Measurements from ENCODE around the gene PLXNA3.
A peak's percentile ranks its signal among the peaks of the same experiment; 100 is the strongest.

PLXNA3 gene

GRCh38 chrX:154449618-154450017 is 8.5 kb upstream of the PLXNA3 start:
- DNase-seq (ENCODE audit: low read depth): no peak
- TF ChIP-seq POLR2A (IDR thresholded peaks at IDR 0.05; ENCODE audit: extremely low read depth, insufficient read length) (no peak), MAX (IDR thresholded peaks at IDR 0.05; ENCODE audit: low read depth, low read length) (no peak), CTCF (IDR thresholded peaks at IDR 0.05; ENCODE audit: low read depth, low read length) (no peak), MYC (IDR thresholded peaks at IDR 0.05; ENCODE audit: low read depth, low read length) (no peak)

GRCh38 chrX:154450312-154450711 is 7.8 kb upstream of the PLXNA3 start:
- no peak overlapping the region for H3K4me3 ChIP-seq (ENCODE audit: low read depth, low read length)
- TF ChIP-seq MAX (IDR thresholded peaks at IDR 0.05; ENCODE audit: low read depth, low read length) (no peak), CTCF (IDR thresholded peaks at IDR 0.05; ENCODE audit: low read depth, low read length) (no peak), MYC (IDR thresholded peaks at IDR 0.05; ENCODE audit: low read depth, low read length) (no peak), POLR2A (IDR thresholded peaks at IDR 0.05; ENCODE audit: extremely low read depth, insufficient read length) (no peak)
- DNase-seq (ENCODE audit: low read depth): no peak

More at GRCh38 chrX:154449618-154450017, 8.5 kb upstream of the PLXNA3 start:
- no peak overlapping the region for H3K4me3 ChIP-seq (ENCODE audit: low read depth, low read length)

GRCh38 chrX:154452823-154453222 is 5.3 kb upstream of the PLXNA3 start:
- no peak for TF ChIP-seq CTCF (IDR thresholded peaks at IDR 0.05; ENCODE audit: low read depth, low read length)
- no peak for TF ChIP-seq MYC (IDR thresholded peaks at IDR 0.05; ENCODE audit: low read depth, low read length)
- no peak for TF ChIP-seq POLR2A (IDR thresholded peaks at IDR 0.05; ENCODE audit: extremely low read depth, insufficient read length)
- no peak for TF ChIP-seq MAX (IDR thresholded peaks at IDR 0.05; ENCODE audit: low read depth, low read length)
- DNase-seq (ENCODE audit: low read depth): no peak
- H3K4me3 ChIP-seq (ENCODE audit: low read depth, low read length): no peak overlapping the region

- DNase-seq (ENCODE audit: low read depth): peak; percentile 45
- H3K4me3 ChIP-seq (ENCODE audit: low read depth, low read length): peak overlapping the region; percentile 28
- TF ChIP-seq POLR2A (IDR thresholded peaks at IDR 0.05; ENCODE audit: extremely low read depth, insufficient read length) (no peak), MYC (IDR thresholded peaks at IDR 0.05; ENCODE audit: low read depth, low read length) (no peak), MAX (IDR thresholded peaks at IDR 0.05; ENCODE audit: low read depth, low read length) (no peak), CTCF (IDR thresholded peaks at IDR 0.05; ENCODE audit: low read depth, low read length) (no peak)
These were observed 478 bp upstream of the PLXNA3 start for GRCh38 chrX:154457491-154458115.

GRCh38 chrX:154458954-154459778 is 1.1 kb downstream of the PLXNA3 start:
- DNase-seq (ENCODE audit: low read depth): peak; percentile 52
- TF ChIP-seq MYC (IDR thresholded peaks at IDR 0.05; ENCODE audit: low read depth, low read length): no peak
- TF ChIP-seq MAX (IDR thresholded peaks at IDR 0.05; ENCODE audit: low read depth, low read length): no peak
- TF ChIP-seq POLR2A (IDR thresholded peaks at IDR 0.05; ENCODE audit: extremely low read depth, insufficient read length): no peak
- no peak for TF ChIP-seq CTCF (IDR thresholded peaks at IDR 0.05; ENCODE audit: low read depth, low read length)

More at GRCh38 chrX:154458954-154459778, 1.1 kb downstream of the PLXNA3 start:
- peak overlapping the region; percentile 62 for H3K4me3 ChIP-seq (ENCODE audit: low read depth, low read length)

Data from NB4 (cell line).